Stimulated activated CD4-positive, alpha-beta T cell treated with anti-CD3 and anti-CD28 coated beads, Interleukin-15, amount 100 ng/mL, for 48 hours (primary cell): ENCODE results near the gene OR7C2.
"Not testable (repeated sequence)": the region's sequence is repeated elsewhere in the genome, so short reads cannot be mapped to it uniquely, and the experiment has no call there.

Source experiments
- DNase-seq, 2 donors: peaks; one replicate each; pipeline ENCODE4 v3.0.0-alpha.2; 2020; ENCODE audit warnings: low read depth in 2 of 2

OR7C2 gene

DNA sequence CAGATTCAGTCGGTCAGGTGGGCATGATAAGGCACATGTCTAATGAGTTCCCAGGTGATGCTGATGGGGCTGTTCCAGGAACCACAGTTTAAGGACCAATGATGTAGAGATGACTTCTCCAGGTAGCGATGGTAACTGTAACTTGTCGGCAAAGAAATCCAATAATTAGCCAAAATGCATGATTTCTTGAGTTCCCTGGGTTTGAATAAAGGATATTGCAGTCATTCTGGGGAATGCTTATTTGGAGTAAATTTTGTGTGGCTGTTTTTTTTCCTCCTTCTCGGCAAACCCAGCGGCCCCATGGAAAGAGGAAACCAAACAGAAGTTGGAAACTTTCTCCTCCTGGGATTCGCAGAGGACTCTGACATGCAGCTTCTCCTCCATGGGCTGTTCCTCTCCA lies at the start of gene OR7C2:
TSS of gene OR7C2 (plus strand) at position 301 of the 400 bp plus-strand sequence. CDS start at position 301, 0 bp downstream.
- DNase-seq, result no peak

DNA sequence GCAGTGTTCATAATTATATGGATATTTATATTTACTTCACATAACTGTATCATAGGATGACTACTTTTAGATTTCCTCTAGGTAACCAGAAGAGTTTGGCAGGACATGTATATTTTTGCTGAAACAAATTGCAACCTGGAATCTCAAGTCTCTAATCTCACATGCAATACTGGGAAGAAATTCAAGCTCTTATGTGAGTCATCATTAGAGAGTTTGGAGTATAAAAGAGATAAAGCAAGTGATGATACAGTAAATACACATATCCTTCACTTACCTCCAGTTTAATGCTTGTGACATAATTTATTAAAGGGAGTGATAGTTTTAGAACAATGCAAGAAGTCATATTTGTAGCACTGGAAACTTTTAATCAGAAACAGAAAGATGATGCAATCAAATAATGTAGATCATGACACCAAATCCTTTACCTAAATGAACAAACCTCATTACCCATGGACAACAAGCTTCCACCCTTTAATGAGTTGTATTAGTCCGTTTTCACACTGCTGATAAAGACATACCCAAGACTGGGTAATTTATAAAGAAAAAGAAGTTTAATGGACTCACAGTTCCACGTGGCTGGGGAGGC lies 39.5 kb upstream of the OR7C2 start:
- DNase-seq, result no peak

DNA sequence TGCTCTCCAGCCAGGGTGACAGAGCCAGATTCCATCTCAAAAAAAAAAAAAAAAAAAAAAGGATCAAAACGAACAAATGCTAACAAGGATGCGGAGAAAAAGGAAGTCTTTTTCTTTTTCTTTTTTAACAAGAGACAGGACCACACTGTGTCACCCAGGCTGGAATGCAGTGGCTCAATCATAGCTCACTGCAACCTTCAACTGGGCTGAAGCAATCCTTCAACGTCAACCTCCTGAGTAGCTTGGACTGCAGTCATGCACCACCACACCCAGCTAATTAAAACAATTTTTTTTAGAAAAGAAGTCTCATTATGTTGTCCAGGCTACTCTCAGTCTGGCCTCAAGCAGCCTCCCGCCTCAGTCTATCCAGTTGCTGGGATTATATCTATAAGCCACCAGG lies 34.6 kb upstream of the OR7C2 start:
- no peak for DNase-seq

DNA sequence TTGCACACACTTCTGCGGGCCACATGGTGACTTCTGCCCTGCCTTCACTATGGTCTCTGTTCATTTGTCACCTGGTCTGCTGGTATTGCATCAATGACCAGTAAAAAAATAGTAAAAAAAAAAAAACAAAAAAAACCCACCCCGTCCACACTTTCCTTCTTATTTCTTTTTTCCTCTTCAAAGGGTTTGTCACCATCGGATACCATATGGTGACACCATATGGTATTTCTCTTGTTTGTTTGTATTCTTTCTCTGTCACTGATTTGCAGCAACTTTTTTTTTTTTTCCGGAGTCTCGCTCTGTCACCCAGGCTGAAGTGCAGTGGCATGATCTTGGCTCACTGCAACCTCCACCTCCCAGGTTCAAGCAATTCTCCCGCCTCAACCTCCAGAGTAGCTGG lies 26.2 kb upstream of the OR7C2 start:
- DNase-seq, result no peak

DNA sequence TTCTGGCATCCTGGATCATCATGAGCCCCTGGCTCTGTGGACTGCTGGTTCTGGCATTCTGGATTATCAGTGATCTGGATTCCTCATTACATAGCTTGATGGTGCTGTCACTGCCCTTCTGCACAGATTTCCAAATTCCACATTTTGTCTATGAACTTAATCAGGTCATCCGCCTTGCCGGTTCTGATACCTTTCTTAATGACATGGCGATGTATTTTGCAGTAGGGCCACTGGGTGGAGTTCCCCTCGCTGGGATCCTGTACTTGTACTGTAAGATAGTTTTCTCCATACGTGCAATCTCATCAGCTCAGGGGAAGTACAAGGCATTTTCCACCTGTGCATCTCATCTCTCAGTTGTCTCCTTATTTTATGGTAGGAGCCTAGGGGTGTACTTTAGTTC lies 24.4 kb upstream of the OR7C2 start:
- no peak for DNase-seq

DNA sequence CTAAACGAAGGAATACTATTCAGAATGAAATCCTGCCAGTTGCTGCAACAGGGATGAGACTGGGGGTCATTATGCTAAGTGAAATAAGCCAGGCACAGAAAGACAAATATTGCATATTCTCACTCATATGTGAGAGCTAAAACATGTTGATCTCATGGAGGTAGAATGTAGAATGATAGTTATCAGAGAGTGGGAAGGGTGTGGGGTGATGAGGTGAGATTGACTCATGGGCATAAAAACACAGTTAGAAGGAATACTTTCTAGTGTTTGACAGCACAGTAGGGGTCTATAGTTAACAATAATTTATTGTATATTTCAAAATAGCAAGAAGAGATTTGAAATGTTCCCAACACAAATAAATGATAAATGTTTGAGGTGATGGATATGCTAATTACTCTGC lies 7.8 kb upstream of the OR7C2 start:
- DNase-seq, result no peak

DNA sequence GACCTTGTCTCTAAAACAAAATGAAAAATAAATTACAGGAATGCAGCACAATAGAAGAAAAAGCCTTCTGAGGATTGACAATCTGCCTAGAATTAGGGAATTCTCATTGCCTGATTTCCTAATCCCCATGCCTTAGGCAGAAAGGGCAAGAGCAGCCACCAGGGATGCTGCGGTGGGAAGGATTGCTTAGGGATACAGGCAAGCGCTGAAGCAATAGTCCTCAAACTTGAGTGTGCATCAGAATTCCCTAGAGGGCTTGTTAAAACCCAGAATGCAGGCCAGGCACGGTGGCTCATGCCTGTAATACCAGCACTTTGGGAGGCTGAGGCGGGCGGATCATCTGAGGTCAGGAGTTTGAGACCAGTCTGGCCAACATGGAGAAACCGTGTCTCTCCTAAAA lies 1.0 kb upstream of the OR7C2 start:
- DNase-seq, result no peak

DNA sequence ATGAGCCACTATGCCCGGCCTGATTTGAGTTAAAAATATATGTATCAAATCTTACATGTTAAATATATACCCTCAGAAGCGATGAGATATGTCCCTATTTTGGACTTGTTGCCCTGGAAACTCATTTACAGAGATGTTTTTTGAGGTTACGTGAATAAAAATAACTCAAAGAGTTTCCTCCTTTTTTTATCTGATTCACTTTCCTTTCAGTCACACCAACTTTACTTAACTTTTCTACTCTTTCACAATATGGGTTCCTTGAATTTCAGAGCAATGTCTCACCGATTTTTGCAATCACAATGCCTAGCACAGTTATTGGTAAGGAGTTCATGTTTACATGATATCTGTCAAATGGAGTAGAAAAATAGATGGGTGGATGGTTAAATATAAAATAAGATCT lies 2.3 kb downstream of the OR7C2 start:
- DNase-seq, result no peak

DNA sequence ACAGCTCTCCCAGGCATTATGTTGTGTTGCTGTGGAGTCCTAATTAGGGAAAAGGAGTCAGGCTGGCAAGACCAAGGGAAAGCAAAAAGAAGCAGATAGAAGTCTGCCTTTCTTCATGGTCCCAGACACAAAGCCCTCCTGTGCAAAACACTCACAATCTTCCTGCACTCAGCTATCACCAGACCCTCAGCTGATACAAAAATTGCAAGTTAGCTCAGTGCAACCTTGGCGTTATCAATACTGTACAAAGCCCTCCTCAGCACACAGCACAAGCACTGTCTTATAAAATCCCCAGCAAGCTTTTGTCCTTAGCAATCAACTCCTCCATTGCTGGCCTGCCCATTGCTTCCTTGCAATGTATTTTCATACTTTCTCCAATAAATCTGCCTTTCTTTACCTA lies 3.2 kb downstream of the OR7C2 start:
- no peak for DNase-seq

DNA sequence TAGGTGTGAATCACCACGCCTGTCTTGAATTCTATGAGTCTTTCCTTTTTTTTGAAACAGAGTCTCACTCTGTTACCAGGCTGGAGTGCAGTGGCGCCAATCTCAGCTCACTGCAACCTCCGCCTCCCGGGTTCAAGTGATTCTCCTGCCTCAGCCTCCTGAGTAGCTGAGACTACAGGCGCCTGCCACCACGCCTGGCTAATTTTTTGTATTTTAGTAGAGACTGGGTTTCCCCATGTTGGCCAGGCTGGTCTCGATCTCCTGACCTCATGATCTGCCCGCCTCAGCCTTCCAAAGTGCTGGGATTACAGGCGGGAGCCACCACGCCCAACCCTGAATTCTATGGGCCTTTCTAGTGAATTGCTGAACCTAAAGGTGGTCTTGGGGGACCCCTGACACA lies 8.1 kb downstream of the OR7C2 start:
- DNase-seq, result not testable (repeated sequence)

DNA sequence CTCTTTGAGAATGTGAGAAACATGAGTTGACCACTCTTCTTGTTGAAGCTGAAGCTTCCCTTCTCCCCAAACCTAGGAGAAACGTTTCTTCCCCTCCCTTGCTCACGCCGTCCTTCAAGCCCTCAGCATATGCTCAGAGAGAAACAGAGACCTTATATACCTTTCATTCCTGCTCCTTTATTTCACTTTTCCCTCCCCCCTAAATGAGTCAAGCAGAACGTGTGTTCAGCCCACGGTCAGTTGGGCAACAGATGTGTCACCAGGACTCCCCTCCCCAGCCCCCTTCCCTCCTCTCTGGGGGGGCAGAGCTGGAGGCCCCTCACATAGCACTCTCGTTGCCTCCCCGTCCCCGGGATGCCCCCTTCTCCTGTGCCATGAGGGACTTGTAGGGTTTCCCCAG lies 8.6 kb downstream of the OR7C2 start:
- DNase-seq, result no peak

DNA sequence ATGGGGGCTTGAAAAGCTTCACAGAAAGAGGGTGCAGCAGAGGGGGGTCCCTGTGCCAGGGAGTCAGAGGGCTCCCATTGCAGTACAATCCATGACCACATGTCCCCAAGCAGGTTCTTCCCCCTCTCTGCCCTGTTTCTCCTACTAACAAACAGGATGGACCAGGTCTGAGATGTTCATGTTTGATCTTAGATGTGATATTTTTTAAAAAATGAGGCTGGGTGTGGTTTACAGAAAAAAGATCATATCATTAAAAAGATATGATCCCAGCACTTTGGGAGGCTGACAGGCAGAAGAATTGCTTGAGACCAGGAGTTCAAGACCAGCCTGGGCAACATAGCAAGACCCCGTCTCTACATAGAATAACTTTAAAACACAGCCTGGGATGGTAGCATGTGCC lies 9.1 kb downstream of the OR7C2 start:
- no peak for DNase-seq

DNA sequence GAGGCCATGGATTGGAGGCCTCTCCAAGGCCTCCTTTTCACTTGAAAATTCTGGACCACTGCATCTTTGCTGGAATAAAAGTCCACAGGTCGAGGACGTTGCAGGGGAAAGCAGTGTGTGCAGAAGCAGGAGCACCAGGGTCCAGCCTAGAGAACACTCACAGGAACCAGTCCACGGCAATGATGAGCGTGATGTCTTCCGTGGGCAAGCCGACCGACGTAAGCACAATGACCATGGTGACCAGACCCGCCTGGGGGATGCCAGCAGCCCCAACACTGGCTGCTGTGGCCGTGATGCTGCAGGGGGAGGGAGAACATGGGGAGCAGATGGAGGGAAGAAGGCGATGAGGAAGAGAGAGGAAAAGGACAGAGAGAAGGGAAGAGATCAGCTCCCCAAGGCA lies 11.5 kb downstream of the OR7C2 start:
- no peak for DNase-seq

DNA sequence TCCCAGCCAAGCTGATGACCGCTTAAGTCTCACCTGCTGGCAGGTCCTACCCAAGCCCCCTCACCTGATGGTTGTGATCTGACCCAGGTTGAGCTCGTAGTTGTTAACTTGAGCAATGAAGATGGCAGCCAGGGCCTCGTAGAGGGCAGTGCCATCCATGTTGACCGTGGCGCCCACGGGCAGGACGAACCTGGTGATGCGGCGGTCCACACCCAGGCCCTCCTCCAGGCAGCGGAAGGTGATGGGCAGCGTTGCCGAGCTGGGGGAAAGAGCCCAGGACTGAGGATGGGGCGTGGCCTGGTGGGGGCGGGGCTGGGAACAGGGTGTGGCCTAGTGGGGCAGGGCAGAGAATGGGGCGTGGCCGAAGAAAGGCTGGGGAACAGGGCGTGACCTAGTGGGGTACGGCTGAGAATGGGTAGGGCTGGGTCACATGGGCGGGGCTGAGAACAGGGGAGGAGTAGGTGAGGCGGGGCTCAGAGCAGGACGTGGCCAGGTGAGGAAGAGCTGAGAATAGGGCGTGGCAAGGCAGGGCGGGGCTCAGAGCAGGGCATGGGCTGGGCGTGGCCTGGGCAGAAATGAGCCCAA lies 12.9 kb downstream of the OR7C2 start:
- DNase-seq, result no peak

DNA sequence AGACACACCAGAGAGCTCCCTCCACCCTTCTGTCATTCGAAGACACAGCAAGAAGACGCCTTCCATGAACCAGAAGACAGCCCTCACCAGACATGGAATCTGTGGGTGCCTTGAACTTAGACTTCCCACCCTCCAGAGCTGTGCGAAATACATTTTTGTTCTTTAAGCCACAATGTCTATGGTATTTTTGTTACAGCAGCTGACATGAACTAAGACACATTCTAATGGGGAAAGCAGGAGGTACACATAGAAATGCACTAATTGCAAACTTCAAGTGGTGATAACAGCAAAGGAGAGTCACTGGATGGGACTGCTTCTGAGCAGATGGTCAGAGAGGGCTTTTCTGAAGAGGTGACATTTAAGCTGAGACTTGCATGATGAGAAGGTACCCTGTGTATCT lies 16.2 kb downstream of the OR7C2 start:
- no peak for DNase-seq

DNA sequence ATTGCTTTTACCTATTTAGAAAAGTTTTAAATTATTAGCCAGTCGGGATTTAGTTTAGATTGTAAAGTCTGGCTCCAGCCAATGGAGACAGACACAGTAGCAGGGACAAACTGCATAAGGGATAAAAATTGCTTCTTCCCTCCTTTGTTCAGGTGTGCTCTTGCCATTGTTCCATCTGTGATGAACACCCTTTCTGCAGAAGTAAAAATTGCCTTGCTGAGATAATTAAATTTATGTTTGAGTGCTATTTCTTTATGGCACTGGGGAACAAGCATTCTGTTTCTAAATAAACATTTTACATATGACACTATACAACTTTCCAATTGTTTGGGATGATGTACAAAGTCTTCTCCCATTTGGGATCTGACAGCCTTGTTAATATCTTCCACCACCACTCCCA lies 18.0 kb downstream of the OR7C2 start:
- no peak for DNase-seq

DNA sequence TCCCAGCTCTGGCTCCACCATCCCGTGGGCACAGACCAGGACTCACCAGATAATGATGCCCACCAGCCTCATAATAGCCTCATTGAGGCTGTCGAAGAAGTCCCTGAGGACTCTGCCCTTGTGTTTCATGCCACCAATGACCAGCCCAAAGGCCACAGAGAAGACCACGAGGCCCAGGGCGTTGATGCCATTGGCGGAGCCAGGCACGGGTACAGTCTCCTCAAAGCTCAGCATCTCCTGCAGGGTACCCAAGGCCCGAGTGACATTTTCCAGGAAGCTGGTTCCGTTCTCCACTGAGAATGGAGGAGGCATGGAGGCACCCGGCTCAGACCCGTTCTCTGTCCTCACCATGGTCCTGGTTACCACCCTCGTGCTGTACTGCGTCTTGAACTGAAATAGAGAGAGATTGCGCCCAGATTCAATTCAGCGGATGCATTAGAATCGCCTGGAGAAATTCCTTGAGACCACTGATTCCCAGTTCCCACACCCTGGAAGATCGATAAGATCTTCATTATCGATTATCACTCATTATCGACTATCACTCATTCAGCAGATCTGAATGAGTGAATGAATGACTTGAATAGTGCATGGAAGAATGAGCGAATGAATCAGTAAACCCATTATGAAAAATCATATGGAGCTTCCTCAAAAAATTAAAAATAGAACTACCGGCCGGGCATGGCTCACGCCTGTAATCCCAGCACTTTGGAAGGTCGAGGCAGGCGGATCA lies 20.8 kb downstream of the OR7C2 start:
- no peak for DNase-seq

DNA sequence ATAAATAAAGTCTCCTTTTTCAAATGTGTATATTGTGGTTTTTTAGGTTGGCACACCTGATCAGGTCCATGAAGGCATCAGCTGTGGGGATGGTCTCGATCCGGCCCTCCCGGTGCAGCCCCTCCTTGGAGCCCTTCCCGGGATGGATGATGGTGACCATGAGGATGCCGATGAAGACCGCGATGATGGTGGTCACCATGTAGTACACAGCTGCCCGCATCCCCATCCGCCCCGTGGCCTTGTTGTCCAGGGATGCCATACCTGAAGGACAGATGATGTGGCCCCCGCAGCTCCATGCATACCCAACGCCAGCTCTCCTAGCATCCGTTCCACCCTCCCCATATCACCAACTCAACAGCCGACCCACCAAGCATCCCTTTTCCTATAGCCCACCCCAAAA lies 27.0 kb downstream of the OR7C2 start:
- no peak for DNase-seq

DNA sequence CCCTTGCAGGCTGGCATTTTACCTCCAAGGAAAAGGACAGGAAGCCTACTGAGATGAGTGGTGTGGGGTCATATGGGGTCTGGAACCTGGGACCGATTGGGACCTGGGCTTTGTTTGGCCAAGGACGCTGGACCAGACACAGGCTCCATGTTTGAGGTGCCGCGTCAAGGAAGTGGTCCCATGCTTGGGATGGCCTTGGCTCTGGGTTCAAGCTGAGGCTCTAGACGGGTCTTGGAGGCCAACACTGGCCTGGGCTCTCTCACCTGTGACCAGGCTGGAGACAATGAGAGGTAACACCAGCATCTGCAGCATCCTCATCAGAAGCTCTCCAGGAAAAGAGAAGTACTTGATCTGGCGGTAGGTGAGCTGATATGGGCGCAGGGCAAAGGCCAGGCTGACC lies 30.2 kb downstream of the OR7C2 start:
- DNase-seq, result no peak

DNA sequence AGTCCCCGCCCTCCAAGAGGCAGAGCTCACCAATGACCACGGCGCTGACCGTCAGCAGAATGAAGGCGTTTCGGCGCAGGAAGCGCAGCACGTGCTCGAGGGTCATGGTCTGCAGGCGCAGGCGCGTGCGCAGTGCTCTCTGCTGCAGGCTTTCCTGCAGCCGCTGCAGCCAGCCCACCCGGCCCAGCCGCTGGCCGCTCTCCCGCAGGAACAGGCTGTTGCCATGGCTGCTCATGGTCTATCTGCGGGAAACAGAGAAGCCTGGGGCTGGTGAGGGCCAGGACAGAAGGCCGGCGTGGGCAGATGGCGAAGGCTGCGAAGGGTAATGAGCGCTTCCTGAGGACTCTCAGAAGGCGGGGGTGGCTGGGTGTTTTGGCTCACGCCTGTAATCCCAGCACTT lies 31.4 kb downstream of the OR7C2 start:
- DNase-seq, result no peak

DNA sequence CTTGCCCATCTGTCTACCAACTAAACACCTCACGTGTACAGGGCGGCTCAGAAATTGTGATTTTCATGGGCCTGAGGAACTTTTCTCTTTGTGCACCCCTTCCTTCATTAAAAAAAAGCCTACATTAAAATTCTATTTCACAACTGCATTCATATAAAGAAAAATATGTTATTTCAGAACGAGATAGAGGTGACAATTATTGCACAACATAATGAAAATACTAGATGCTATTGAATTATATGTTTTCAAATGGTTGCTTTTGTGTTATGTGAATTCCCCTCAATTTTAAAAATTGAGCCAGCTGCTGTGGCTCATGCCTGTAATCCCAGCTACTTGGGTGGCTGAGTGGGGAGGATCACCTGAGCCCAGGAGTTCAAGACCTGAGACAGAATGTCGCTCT lies 33.2 kb downstream of the OR7C2 start:
- DNase-seq, result no peak

DNA sequence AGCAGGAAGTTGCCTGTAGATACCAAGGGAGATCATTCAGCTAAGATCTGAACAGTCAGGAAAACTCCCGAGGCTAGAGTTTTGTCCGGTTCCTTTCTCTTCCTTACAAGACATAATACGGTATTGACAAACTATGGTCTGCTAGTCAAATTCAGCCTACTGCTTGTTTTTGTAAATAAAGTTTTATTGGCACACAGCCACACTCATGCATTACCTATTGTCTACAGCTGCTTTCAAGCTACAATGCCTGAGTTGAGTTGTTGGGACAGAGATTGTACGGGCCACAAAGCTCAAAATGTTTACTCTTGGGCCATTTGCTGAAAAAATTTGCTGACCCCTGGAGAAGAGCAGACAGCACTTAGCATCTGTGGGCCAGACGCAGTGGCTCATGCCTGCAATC lies 35.8 kb downstream of the OR7C2 start:
- no peak for DNase-seq

DNA sequence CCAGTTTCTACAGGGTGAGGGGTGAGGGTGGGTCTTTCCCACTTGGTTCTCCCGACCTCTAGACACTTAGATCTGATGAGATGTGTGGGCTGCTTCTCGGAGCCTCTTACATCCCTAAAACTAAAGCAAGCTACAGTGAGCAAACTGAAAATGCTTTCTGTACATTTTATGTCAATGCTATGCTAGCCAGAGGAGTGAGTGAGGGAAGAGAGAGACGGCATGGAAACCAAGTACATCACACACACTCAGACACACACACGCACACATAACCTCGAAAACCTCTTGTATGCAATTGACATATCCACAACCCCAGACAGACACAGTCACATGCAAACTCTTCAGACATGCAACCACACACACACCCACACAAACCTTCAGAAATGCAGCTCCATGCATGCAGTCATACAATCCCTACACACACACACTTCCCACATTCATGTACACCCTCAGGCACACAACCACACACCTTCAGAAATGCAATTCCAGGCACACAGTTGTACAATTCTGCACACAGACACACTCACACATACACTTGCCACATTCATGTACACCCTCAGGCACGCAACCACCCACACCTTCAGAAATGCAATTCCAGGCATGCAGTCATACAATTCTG lies 37.0 kb downstream of the OR7C2 start:
- DNase-seq, result no peak
